HepG2 (cell line): ENCODE data around the gene ALG11. TPM values are rescaled to one million over a fixed set of nuclear protein-coding genes. Genes with fewer than 3 reads are reported as not detected.

Experiments
- ATAC-seq: fragments of 200-7000 bp; cut with Tn5 transposase; 3 replicates; pipeline ENCODE4 v1.9.1; 2020; ENCODE audit warnings: mild to moderate bottlenecking, moderate library complexity
- BruUV-seq: library from RNA; stranded (reverse); fragments of 400-500 nt; replicated peaks from 2 replicates; lab custom pipeline; 2021; lab: Mats Ljungman, UMichigan
- CTCF ChIA-PET: fragments of 300-600 bp; formaldehyde crosslinking; extraction: SDS; loops from one replicate; lab custom pipeline; 2021; ENCODE audit warnings: low total read pairs, inconsistent platforms, low intra/inter-chr PET ratio; lab: Yijun Ruan, JAX
- POLR2A ChIA-PET: fragments of 350-600 bp; sonication (Branson Sonifier 250); formaldehyde crosslinking; loops from one replicate; lab custom pipeline; 2020; ENCODE audit warnings: antibody characterized with exemption, inconsistent platforms; lab: Yijun Ruan, JAX
- DNase-seq: peaks from one replicate; pipeline ENCODE4 v3.0.0-alpha.2; 2015; ENCODE audit warnings: low spot score
- FAIRE-seq: peaks from 3 replicates; lab custom pipeline; 2011; peaks lifted over from hg19 to GRCh38; lab: Jason Lieb, UNC
- H2AFZ ChIP-seq: one replicate; pipeline ENCODE4 v1.6.1; 2011; ENCODE audit warnings: low read length, inconsistent platforms
- H3K27ac ChIP-seq: fragments of 300-600 bp; 3 replicates; pipeline ENCODE4 v1.8.0; 2011; ENCODE audit warnings: mixed run types, mild to moderate bottlenecking, mixed read lengths, low read length, inconsistent platforms; ENCODE audit not compliant: insufficient read depth; ENCODE audit errors: extremely low read length
- H3K27me3 ChIP-seq, 2 experiments: fragments of 200-600 bp in 1 of 2; 2 replicates in 1 of 2; 3 replicates in 1 of 2; pipeline versions ENCODE4 v1.6.0 to v1.8.0; 2011; ENCODE audit warnings: low read length in 2 of 2, mild to moderate bottlenecking in 2 of 2, moderate library complexity in 2 of 2, inconsistent platforms in 1 of 2; ENCODE audit not compliant: insufficient read depth in 2 of 2, control insufficient read depth in 1 of 2
- H3K36me3 ChIP-seq, 2 experiments: fragments of 200-600 bp in 1 of 2; replicated peaks in 1 of 2; 2 replicates in 1 of 2; 3 replicates in 1 of 2; pipeline versions ENCODE4 v1.5.1 to v1.8.0; 2011; ENCODE audit warnings: low read length in 2 of 2, inconsistent platforms in 1 of 2; ENCODE audit not compliant: insufficient read depth in 2 of 2, control insufficient read depth in 1 of 2
- H3K4me1 ChIP-seq: 2 replicates; pipeline ENCODE4 v1.5.1; 2012; ENCODE audit warnings: low read length, inconsistent platforms; ENCODE audit not compliant: insufficient read depth
- H3K4me2 ChIP-seq: 2 replicates; pipeline ENCODE4 v1.6.0; 2011; ENCODE audit warnings: low read depth, low read length, inconsistent platforms
- H3K4me3 ChIP-seq, 3 experiments: fragments of 200-600 bp in 1 of 3; sonication (generic), shearing (Covaris generic) in 1 of 3; replicated peaks in 1 of 3; 2 replicates each; pipeline ENCODE4 v1.5.1; 2011 to 2016; ENCODE audit warnings: low read length in 3 of 3, inconsistent platforms in 2 of 3, low read depth in 2 of 3, mild to moderate bottlenecking in 2 of 3, control low read depth in 1 of 3, mixed read lengths in 1 of 3; ENCODE audit not compliant: insufficient read depth in 1 of 3
- H3K79me2 ChIP-seq: one replicate; pipeline ENCODE4 v1.6.1; 2011; ENCODE audit warnings: low read length, inconsistent platforms; ENCODE audit not compliant: insufficient read depth
- H3K9ac ChIP-seq: 2 replicates; pipeline ENCODE4 v1.6.0; 2011; ENCODE audit warnings: mild to moderate bottlenecking, low read depth, low read length, inconsistent platforms; ENCODE audit not compliant: insufficient read depth
- H3K9me3 ChIP-seq: 2 replicates; pipeline ENCODE4 v1.5.1; 2012; ENCODE audit warnings: mild to moderate bottlenecking, low read length
- H4K20me1 ChIP-seq: 2 replicates; pipeline ENCODE4 v1.6.0; 2011; ENCODE audit warnings: inconsistent platforms, mild to moderate bottlenecking, low read length, moderate library complexity; ENCODE audit not compliant: insufficient read depth
- CTCF ChIP-seq: sonication (generic); formaldehyde crosslinking; IDR thresholded peaks from 2 replicates; pipeline ENCODE4 v1.5.0; 2020; ENCODE audit warnings: mild to moderate bottlenecking, missing genetic modification reagents, moderate library complexity
- ETV5 ChIP-seq: IDR thresholded peaks from 2 replicates; pipeline ENCODE4 v1.6.1; 2018; ENCODE audit warnings: missing biosample characterization, missing genetic modification reagents, inconsistent platforms, borderline replicate concordance
- GABPA ChIP-seq, 2 experiments: IDR thresholded peaks; 2 replicates each; pipeline ENCODE4 v1.6.1; 2011 to 2016; ENCODE audit warnings: low read depth in 2 of 2, low read length in 1 of 2, missing biosample characterization in 1 of 2, missing genetic modification characterization in 1 of 2
- IKZF1 ChIP-seq: fragments of 450-650 bp; IDR thresholded peaks from 2 replicates; pipeline ENCODE4 v1.7.1; 2016
- ISL2 ChIP-seq: sonication (generic); formaldehyde crosslinking; IDR thresholded peaks from 2 replicates; pipeline ENCODE4 v1.5.0; 2020; ENCODE audit warnings: missing genetic modification reagents
- KAT7 ChIP-seq: IDR thresholded peaks from 2 replicates; pipeline ENCODE4 v1.6.1; 2018; ENCODE audit warnings: borderline replicate concordance, missing compliant biosample characterization
- MAX ChIP-seq: IDR thresholded peaks from 2 replicates; pipeline ENCODE4 v1.6.1; 2012; ENCODE audit warnings: inconsistent platforms
- MBNL3 ChIP-seq: fragments of 250-450 bp; sonication (Bioruptor Pico); conservative IDR thresholded peaks from 2 replicates; pipeline ENCODE4 v1.8.0; 2022; ENCODE audit warnings: mild to moderate bottlenecking, inconsistent platforms
- MTA1 ChIP-seq: sonication (generic); formaldehyde crosslinking; IDR thresholded peaks from 2 replicates; pipeline ENCODE4 v1.4.0; 2020; ENCODE audit warnings: missing genetic modification reagents, mild to moderate bottlenecking, borderline replicate concordance
- NCOR1 ChIP-seq: fragments of 200-600 bp; sonication (generic); IDR thresholded peaks from 2 replicates; pipeline ENCODE4 v1.7.0; 2017; ENCODE audit warnings: antibody characterized with exemption, low read length, borderline replicate concordance
- SP5 ChIP-seq: IDR thresholded peaks from 2 replicates; pipeline ENCODE4 v1.6.1; 2016; ENCODE audit warnings: low read depth, borderline replicate concordance
- ZFAT ChIP-seq: sonication (generic); formaldehyde crosslinking; conservative IDR thresholded peaks from 2 replicates; pipeline ENCODE4 v1.8.1; 2023; ENCODE audit warnings: missing genetic modification reagents, inconsistent platforms
- ZFYVE20 ChIP-seq: sonication (generic); formaldehyde crosslinking; IDR thresholded peaks from 2 replicates; pipeline ENCODE4 v1.8.0; 2023; ENCODE audit warnings: low read depth, mild to moderate bottlenecking, moderate library complexity, missing genetic modification reagents, borderline replicate concordance
- ZNF510 ChIP-seq: sonication (generic); formaldehyde crosslinking; IDR thresholded peaks from 2 replicates; pipeline ENCODE4 v1.4.0; 2020; ENCODE audit warnings: low read depth, mild to moderate bottlenecking, missing genetic modification reagents
- ZNF672 ChIP-seq: sonication (generic); formaldehyde crosslinking; IDR thresholded peaks from 2 replicates; pipeline ENCODE4 v1.8.1; 2022; ENCODE audit warnings: missing genetic modification reagents
- WGBS: methylation state at CpG from one replicate; pipeline ENCODE4 v1.1.6; 2017; ENCODE audit warnings: low lambda C conversion rate; 5-methylcytosine and 5-hydroxymethylcytosine counted together
- in situ Hi-C: cut with HindIII; loops from 2 replicates; pipeline ENCODE4 v1.10.0; 2017; ENCODE audit warnings: low pct_unique_long_range_greater_than_20kb; ENCODE audit not compliant: extremely low pct_ligation_motif_present
- intact Hi-C: fragments of 100-400 bp; cut with micrococcal nuclease; formaldehyde crosslinking; loops from one replicate; pipeline ENCODE4 v1.10.0; 2022; ENCODE audit not compliant: unreplicated experiment
- polyA plus RNA-seq, 8 experiments: library from polyadenylated mRNA; depleted of rRNA in 3 of 8; stranded (reverse) in 7 of 8; unstranded in 1 of 8; fragments of >200 nt; fragmentation: Illumina TruSeq in 4 of 8; extraction: Trizol in 4 of 8; gene quantifications; 2 replicates each; pipeline versions ENCODE4 v1.2.1 to v1.2.3, GENCODE V29; 2011 to 2016; ENCODE audit warnings: low read depth in 4 of 8, missing spikeins in 1 of 8, mixed read lengths in 1 of 8; ENCODE audit not compliant: insufficient read depth in 1 of 8
- total RNA-seq, 5 experiments: library from RNA; depleted of rRNA; stranded (reverse); fragments of >200 nt; fragmentation: Illumina TruSeq; extraction: Trizol; gene quantifications; 2 replicates each; pipeline ENCODE4 v1.2.3, GENCODE V29; 2016; ENCODE audit warnings: low read depth in 1 of 5
- TF ChIP-seq, protein P1 (sequence below): sonication (generic); formaldehyde crosslinking; IDR thresholded peaks from 2 replicates; pipeline ENCODE4 v1.4.0; 2020; ENCODE audit warnings: missing genetic modification reagents

Gene ALG11
- total and polyA plus RNA-seq, 2 of the 13 experiments (the other 11 are each of a cell fraction or from before 2014, with no cell fraction given) = 14.7 to 27.9 TPM

DNA sequence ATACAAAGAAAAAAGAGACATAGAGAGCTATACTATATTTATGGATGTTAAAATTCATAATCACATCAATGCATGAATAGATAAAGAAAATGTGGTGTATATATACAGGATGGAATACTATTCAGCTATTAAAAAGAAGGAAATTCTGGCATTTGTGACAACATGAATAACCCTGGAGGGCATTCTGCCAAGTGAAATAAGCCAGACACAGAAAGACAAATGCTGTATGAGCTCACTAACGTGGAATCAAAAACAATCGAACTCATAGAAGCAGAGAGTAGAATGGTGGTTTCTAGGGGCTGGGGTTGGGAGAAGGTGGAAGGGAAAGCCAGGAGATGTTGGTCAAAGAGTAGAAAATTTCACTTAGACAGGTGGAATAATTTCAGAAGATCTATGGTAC is 36.3 kb downstream of the ALG11 start (continued):
- TF ChIP-seq CTCF (no peak), ZNF510 (CRISPR knock-in tag) (no peak), ZNF672 (CRISPR knock-in tag) (no peak)

DNA sequence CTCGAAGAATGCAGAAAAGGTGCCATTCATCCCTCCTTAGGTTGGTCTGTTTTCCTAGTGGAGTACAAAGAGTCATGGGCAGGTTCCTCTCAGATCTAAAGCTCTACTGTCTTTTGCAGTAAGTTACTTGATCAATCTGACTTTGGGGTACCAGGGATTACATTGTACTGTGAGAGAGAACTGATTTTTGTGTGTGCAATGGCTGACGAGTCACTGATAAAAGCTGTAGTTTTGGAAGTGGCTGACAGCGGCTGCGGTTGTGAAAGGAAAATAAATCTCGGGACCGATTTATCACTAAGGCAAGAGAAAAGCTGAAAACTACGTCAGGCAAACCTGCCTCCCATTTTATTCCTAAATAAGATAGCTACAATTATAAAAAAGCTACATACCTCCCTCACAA is 39.2 kb downstream of the ALG11 start:
- Histone ChIP-seq H3K4me3 (no peak overlapping the region), H3K36me3 (no peaks in the 10 kb centered on the region), H2AFZ (no peak overlapping the region), H3K79me2 (no peaks in the 10 kb centered on the region), H3K4me1 (no peaks in the 10 kb centered on the region), H3K9me3 (no peaks in the 10 kb centered on the region), H3K27me3 (no peaks in the 10 kb centered on the region), H3K9ac (no peak overlapping the region), H3K4me2 (no peak overlapping the region), H4K20me1 (no peaks in the 10 kb centered on the region), H3K27ac (no peak overlapping the region)
- in situ Hi-C loops (no loop called here), intact Hi-C loops (no loop called here)
- ATAC-seq (no peak), FAIRE-seq (no peak), DNase-seq (no peak)
- TF ChIP-seq GABPA (IDR thresholded peaks at IDR 0.05; ENCODE audit: low read depth, low read length) = no peak
- TF ChIP-seq GABPA (CRISPR knock-in tag; IDR thresholded peaks at IDR 0.05; ENCODE audit: low read depth) = no peak
- no peak for TF ChIP-seq ZFAT (CRISPR knock-in tag)
- TF ChIP-seq MBNL3 = no peak
- TF ChIP-seq NCOR1 = no peak
- no peak for TF ChIP-seq KAT7
- TF ChIP-seq ZFYVE20 (CRISPR knock-in tag) = no peak
- TF ChIP-seq ISL2 (CRISPR knock-in tag) = no peak
- TF ChIP-seq, protein P1, sequence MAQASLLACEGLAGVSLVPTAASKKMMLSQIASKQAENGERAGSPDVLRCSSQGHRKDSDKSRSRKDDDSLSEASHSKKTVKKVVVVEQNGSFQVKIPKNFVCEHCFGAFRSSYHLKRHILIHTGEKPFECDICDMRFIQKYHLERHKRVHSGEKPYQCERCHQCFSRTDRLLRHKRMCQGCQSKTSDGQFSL = no peak
- TF ChIP-seq MAX = no peak
- TF ChIP-seq ETV5 = no peak
- TF ChIP-seq IKZF1 = no peak
- TF ChIP-seq SP5 (CRISPR knock-in tag) = no peak
- TF ChIP-seq MTA1 (CRISPR knock-in tag) = no peak
- CTCF ChIA-PET = no interaction called here
- no TSS peak for BruUV-seq
- WGBS = 74% methylated on average over 7 of the region's 7 CpGs
- POLR2A ChIA-PET = no interaction called here
